Measurements from ENCODE around the gene SH3BP1.

GRCh38 chr22:37659066-37659896 lies 19.8 kb downstream of the SH3BP1 start:
- no peak for TF ChIP-seq POLR2A (IDR thresholded peaks at IDR 0.05)
- TF ChIP-seq CTCF (IDR thresholded peaks at IDR 0.05), result no peak

Data from esophagus squamous epithelium (tissue), 4 donors.